WI38 (cell line): ENCODE data around the gene NSD1.
A peak's percentile ranks its signal among the peaks of the same experiment; 100 is the strongest.

ENCODE experiments used
- H3K4me3 ChIP-seq: 2 replicates; pipeline ENCODE4 v1.5.1; 2011; ENCODE audit warnings: low read depth, mild to moderate bottlenecking, control low read depth, low read length
- CTCF ChIP-seq: IDR thresholded peaks from 2 replicates; pipeline ENCODE4 v1.5.1; 2012; ENCODE audit warnings: low read depth, mild to moderate bottlenecking, control low read depth, low read length

The NSD1 gene

GRCh38 chr5:177109810-177110209 is 23.8 kb upstream of the NSD1 start:
- no peak for TF ChIP-seq CTCF
- no peak overlapping the region for H3K4me3 ChIP-seq

- H3K4me3 ChIP-seq: no peak overlapping the region
- TF ChIP-seq CTCF: peak; percentile 98
These were observed 21.7 kb upstream of the NSD1 start for GRCh38 chr5:177111720-177112394.

GRCh38 chr5:177112589-177113220 is 20.9 kb upstream of the NSD1 start:
- no peak overlapping the region for H3K4me3 ChIP-seq
- no peak for TF ChIP-seq CTCF

- peak; percentile 99 for TF ChIP-seq CTCF
These were observed 19.8 kb upstream of the NSD1 start for GRCh38 chr5:177113566-177114424.

GRCh38 chr5:177116631-177117373 is 16.8 kb upstream of the NSD1 start:
- no peak for TF ChIP-seq CTCF
- H3K4me3 ChIP-seq: no peak overlapping the region

More at GRCh38 chr5:177113566-177114424, 19.8 kb upstream of the NSD1 start:
- H3K4me3 ChIP-seq: no peak overlapping the region

GRCh38 chr5:177117441-177118045 is 16.0 kb upstream of the NSD1 start:
- TF ChIP-seq CTCF: no peak
- no peak overlapping the region for H3K4me3 ChIP-seq
